A549 (cell line): Measurements from ENCODE around the gene TBC1D16.

Experiments used
- BHLHE40 ChIP-seq: IDR thresholded peaks from 2 replicates; pipeline ENCODE4 v1.6.1; 2012; ENCODE audit warnings: low read depth, low read length, inconsistent platforms
- CEBPB ChIP-seq, 2 experiments: fragments of >200 bp in 1 of 2; sonication (Bioruptor Twin) in 1 of 2; formaldehyde crosslinking in 1 of 2; IDR thresholded peaks; 2 replicates each; pipeline ENCODE4 v1.6.1; 2012 to 2016
- EP300 ChIP-seq, 2 experiments: fragments of >200 bp; sonication (Bioruptor Twin); formaldehyde crosslinking; IDR thresholded peaks; 2 replicates in 1 of 2; 3 replicates in 1 of 2; pipeline ENCODE4 v1.6.1; 2016 to 2017
- FOXS1 ChIP-seq: fragments of 250-450 bp; sonication (Bioruptor Pico); IDR thresholded peaks from 2 replicates; pipeline ENCODE4 v1.5.0; 2020; ENCODE audit warnings: mild to moderate bottlenecking, moderate library complexity
- POLR2A ChIP-seq: IDR thresholded peaks from 2 replicates; pipeline ENCODE4 v1.6.1; 2012; ENCODE audit warnings: mild to moderate bottlenecking, low read length
- POLR2AphosphoS2 ChIP-seq: conservative IDR thresholded peaks from 2 replicates; pipeline ENCODE4 v1.6.1; 2012; ENCODE audit warnings: low read length, improper control_type of control experiment, inconsistent platforms
- RFX5 ChIP-seq: fragments of 450-650 bp; IDR thresholded peaks from 2 replicates; pipeline ENCODE4 v1.7.1; 2014; ENCODE audit warnings: antibody characterized with exemption, mild to moderate bottlenecking, moderate library complexity
- ZC3H11A ChIP-seq: fragments of 450-650 bp; IDR thresholded peaks from 2 replicates; pipeline ENCODE4 v1.6.1; 2014; ENCODE audit warnings: antibody characterized with exemption, mild to moderate bottlenecking
- ZNF302 ChIP-seq: fragments of 250-450 bp; sonication (Bioruptor Pico); IDR thresholded peaks from 2 replicates; pipeline ENCODE4 v1.9.0; 2021; ENCODE audit warnings: inconsistent platforms, mild to moderate bottlenecking, moderate library complexity
- TF ChIP-seq, protein P1 (sequence below): fragments of 200-600 bp; sonication (generic); IDR thresholded peaks from 2 replicates; pipeline ENCODE4 v1.6.1; 2016; ENCODE audit warnings: antibody characterized with exemption, mild to moderate bottlenecking, moderate library complexity
- TF ChIP-seq, protein P2 (sequence below): fragments of >200 bp; sonication (Bioruptor Twin); formaldehyde crosslinking; IDR thresholded peaks from 3 replicates; pipeline ENCODE4 v1.5.1; 2016
- TF ChIP-seq, protein P3 (sequence below): IDR thresholded peaks from 2 replicates; pipeline ENCODE4 v1.6.1; 2012

DNA sequence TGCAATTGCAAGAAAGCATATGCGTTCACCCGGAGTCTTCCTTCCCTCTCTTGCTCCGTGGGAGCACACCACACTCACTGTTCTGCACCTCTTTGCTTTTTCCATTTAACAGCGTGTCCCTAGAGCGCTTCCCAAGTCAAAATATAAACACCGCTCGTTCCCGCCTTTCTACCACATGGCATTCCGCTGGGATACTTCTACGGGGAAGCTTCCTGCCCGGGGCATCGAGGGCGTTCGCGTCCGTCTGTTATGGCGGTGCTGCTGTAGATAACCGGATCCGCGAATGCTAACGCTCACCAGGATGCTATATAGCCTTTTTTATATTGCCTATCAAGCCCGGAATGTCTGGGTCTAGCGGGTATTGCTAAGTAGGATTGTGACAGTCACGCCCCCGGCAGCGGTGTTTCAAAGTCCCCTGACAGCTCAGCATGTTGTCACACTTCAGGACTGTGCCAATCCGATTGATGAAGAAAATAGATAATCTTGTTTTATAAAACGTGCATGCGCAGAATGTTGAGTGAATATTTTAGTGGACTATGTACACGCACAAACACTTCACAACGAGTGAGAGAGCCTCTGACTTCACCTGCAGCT lies 31.8 kb upstream of the TBC1D16 start:
- TF ChIP-seq EP300 (IDR thresholded peaks at IDR 0.05) (no peak), RFX5 (no peak), POLR2A (no peak), ZNF302 (CRISPR knock-in tag) (no peak), FOXS1 (CRISPR knock-in tag) (no peak), CEBPB (IDR thresholded peaks at IDR 0.05) (no peak), BHLHE40 (no peak), ZC3H11A (no peak), POLR2AphosphoS2 (no peak)
- TF ChIP-seq, protein P1, sequence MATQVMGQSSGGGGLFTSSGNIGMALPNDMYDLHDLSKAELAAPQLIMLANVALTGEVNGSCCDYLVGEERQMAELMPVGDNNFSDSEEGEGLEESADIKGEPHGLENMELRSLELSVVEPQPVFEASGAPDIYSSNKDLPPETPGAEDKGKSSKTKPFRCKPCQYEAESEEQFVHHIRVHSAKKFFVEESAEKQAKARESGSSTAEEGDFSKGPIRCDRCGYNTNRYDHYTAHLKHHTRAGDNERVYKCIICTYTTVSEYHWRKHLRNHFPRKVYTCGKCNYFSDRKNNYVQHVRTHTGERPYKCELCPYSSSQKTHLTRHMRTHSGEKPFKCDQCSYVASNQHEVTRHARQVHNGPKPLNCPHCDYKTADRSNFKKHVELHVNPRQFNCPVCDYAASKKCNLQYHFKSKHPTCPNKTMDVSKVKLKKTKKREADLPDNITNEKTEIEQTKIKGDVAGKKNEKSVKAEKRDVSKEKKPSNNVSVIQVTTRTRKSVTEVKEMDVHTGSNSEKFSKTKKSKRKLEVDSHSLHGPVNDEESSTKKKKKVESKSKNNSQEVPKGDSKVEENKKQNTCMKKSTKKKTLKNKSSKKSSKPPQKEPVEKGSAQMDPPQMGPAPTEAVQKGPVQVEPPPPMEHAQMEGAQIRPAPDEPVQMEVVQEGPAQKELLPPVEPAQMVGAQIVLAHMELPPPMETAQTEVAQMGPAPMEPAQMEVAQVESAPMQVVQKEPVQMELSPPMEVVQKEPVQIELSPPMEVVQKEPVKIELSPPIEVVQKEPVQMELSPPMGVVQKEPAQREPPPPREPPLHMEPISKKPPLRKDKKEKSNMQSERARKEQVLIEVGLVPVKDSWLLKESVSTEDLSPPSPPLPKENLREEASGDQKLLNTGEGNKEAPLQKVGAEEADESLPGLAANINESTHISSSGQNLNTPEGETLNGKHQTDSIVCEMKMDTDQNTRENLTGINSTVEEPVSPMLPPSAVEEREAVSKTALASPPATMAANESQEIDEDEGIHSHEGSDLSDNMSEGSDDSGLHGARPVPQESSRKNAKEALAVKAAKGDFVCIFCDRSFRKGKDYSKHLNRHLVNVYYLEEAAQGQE = no peak
- TF ChIP-seq, protein P2, sequence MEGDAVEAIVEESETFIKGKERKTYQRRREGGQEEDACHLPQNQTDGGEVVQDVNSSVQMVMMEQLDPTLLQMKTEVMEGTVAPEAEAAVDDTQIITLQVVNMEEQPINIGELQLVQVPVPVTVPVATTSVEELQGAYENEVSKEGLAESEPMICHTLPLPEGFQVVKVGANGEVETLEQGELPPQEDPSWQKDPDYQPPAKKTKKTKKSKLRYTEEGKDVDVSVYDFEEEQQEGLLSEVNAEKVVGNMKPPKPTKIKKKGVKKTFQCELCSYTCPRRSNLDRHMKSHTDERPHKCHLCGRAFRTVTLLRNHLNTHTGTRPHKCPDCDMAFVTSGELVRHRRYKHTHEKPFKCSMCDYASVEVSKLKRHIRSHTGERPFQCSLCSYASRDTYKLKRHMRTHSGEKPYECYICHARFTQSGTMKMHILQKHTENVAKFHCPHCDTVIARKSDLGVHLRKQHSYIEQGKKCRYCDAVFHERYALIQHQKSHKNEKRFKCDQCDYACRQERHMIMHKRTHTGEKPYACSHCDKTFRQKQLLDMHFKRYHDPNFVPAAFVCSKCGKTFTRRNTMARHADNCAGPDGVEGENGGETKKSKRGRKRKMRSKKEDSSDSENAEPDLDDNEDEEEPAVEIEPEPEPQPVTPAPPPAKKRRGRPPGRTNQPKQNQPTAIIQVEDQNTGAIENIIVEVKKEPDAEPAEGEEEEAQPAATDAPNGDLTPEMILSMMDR = no peak
- TF ChIP-seq, protein P3, sequence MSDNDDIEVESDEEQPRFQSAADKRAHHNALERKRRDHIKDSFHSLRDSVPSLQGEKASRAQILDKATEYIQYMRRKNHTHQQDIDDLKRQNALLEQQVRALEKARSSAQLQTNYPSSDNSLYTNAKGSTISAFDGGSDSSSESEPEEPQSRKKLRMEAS = no peak
